Body of pancreas (tissue), 4 donors: ENCODE measurements around the gene FERD3L. TPM values are rescaled to one million over a fixed set of nuclear protein-coding genes. Genes with fewer than 3 reads are reported as not detected.

Experiments
- ATAC-seq: fragments of 150-250 bp; one replicate; pipeline ENCODE4 v1.9.1; 2016
- DNase-seq, 4 donors: peaks; one replicate each; pipeline ENCODE4 v3.0.0-alpha.2; 2019
- H3K27ac ChIP-seq, 4 donors: fragments of 200-600 bp; sonication (generic); 1 replicate in 3 of 4; 2 replicates in 1 of 4; pipeline versions ENCODE4 v1.5.1 to v1.6.1; 2016 to 2019; ENCODE audit warnings: mild to moderate bottlenecking in 1 of 4, mixed read lengths in 1 of 4, moderate library complexity in 1 of 4
- H3K27me3 ChIP-seq, 2 donors: fragments of 200-600 bp; sonication (generic); one replicate each; pipeline ENCODE4 v1.6.0; 2016; ENCODE audit warnings: mild to moderate bottlenecking in 1 of 2
- H3K36me3 ChIP-seq, 2 donors: fragments of 200-600 bp; sonication (generic); replicated peaks in 1 of 2; 2 replicates each; pipeline ENCODE4 v1.5.1; 2016; ENCODE audit warnings: low read depth in 2 of 2; ENCODE audit not compliant: insufficient read depth in 1 of 2
- H3K4me1 ChIP-seq: fragments of 200-600 bp; sonication (generic); one replicate; pipeline ENCODE4 v1.6.0; 2016
- H3K4me3 ChIP-seq, 2 donors: fragments of 200-600 bp; sonication (generic); 1 replicate in 1 of 2; 2 replicates in 1 of 2; pipeline ENCODE4 v1.5.1; 2016 to 2019
- H3K9me3 ChIP-seq, 3 donors: fragments of 200-600 bp; sonication (generic); 1 replicate in 2 of 3; 2 replicates in 1 of 3; pipeline ENCODE4 v1.5.1; 2016
- POLR2A ChIP-seq, 3 donors: fragments of 450-650 bp; IDR thresholded peaks; one replicate each; pipeline ENCODE4 v1.6.1; 2016; ENCODE audit warnings: antibody characterized with exemption in 3 of 3, mild to moderate bottlenecking in 2 of 3
- WGBS, 2 donors: methylation state at CpG; one replicate each; pipeline ENCODE4 v1.1.5; 2017; 5-methylcytosine and 5-hydroxymethylcytosine counted together
- intact Hi-C: fragments of 100-400 bp; cut with DNase I; formaldehyde crosslinking; loops from one replicate; pipeline ENCODE4 v1.15.1; 2023
- total RNA-seq, 2 donors: library from RNA; depleted of rRNA; stranded (reverse); fragments of >200 nt; gene quantifications; one replicate each; pipeline ENCODE4 v1.1.0, GENCODE V29; 2016
- TF ChIP-seq, protein P1 (sequence below), 7 experiments: fragments of 450-650 bp in 4 of 7; fragments of 200-600 bp in 3 of 7; sonication (generic) in 3 of 7; IDR thresholded peaks; one replicate each; pipeline ENCODE4 v1.5.1; 2016 to 2019; ENCODE audit warnings: antibody characterized with exemption in 7 of 7

Gene FERD3L
- total RNA-seq, 2 donors from 2014 or later = not detected

DNA sequence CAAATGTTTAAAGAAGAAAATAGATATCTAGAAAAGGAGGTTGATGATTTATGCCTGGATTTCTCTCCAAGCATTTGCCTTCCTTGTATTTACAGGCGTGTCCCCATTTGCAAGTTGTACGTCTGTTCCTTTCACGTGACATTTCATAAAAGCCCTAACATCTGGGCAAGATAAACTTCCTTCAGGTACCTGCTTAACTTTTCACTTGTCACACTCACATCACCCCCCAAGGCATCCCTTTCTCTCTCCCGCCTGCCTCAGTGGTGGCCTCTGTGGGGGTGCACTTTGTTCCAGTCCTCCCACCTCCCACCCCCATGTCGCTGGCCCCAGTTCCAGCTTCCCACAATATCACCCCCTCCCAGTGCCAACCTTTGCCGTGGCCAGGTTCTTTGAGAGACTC is 34.4 kb downstream of the FERD3L start:
- intact Hi-C loops = no loop called here
- no peak for ATAC-seq

DNA sequence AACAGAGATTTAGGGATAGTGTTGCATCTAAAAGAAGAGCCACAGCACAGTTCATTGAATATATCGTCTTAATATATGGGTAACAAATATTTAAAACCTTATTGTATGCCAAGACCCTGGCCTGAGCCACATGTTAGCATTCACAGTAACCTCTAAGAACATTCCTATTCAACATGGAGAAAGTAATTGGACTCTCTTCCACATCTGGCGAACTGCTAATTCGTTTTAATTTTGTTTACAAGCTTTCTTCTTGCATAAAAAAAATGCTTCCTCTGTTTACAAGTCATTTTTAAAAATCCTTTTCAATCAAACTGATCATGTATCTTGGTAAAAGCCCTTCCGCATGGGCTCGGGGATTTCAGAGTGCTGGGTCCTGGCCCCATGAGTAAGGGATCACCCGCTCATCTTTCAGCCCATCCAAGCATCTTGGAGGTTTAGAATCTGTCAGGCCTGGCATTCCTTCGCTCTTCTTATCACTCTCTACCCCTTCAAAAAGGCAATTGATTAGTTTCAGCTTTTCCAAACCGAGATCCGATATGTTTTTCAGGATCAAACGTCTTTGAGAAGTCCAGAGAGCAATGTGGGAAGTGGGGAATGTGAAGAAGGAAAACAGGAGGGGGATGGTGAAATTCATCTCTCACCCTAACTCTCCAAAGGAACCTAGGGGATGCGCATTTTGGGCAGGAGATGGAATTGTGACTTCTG is 35.0 kb downstream of the FERD3L start:
- Histone ChIP-seq H3K4me1 (peaks cover 26% of the 10 kb centered on the region), H3K4me3 (no peak overlapping the region), H3K36me3 (no peaks in the 10 kb centered on the region), H3K27ac (no peak overlapping the region), H3K9me3 (no peaks in the 10 kb centered on the region), H3K27me3 (peaks cover 0 to 77% of the 10 kb centered on the region in 2 donors)
- intact Hi-C loops = no loop called here
- DNase-seq = no peak
- TF ChIP-seq, protein P1, sequence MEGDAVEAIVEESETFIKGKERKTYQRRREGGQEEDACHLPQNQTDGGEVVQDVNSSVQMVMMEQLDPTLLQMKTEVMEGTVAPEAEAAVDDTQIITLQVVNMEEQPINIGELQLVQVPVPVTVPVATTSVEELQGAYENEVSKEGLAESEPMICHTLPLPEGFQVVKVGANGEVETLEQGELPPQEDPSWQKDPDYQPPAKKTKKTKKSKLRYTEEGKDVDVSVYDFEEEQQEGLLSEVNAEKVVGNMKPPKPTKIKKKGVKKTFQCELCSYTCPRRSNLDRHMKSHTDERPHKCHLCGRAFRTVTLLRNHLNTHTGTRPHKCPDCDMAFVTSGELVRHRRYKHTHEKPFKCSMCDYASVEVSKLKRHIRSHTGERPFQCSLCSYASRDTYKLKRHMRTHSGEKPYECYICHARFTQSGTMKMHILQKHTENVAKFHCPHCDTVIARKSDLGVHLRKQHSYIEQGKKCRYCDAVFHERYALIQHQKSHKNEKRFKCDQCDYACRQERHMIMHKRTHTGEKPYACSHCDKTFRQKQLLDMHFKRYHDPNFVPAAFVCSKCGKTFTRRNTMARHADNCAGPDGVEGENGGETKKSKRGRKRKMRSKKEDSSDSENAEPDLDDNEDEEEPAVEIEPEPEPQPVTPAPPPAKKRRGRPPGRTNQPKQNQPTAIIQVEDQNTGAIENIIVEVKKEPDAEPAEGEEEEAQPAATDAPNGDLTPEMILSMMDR (IDR thresholded peaks at IDR 0.05) = no peak
- no peak for TF ChIP-seq POLR2A (IDR thresholded peaks at IDR 0.05)
- WGBS, 2 donors = 11 to 13% methylated on average over 11 of the region's 11 CpGs
- no peak for ATAC-seq

More for the DNA sequence above, 34.4 kb downstream of the FERD3L start:
- peaks cover 0 to 75% of the 10 kb centered on the region in 2 donors for H3K27me3 ChIP-seq
- no peak for DNase-seq
- H3K4me1 ChIP-seq = peaks cover 28% of the 10 kb centered on the region
- no peak overlapping the region for H3K27ac ChIP-seq
- H3K9me3 ChIP-seq = no peaks in the 10 kb centered on the region
- TF ChIP-seq POLR2A (IDR thresholded peaks at IDR 0.05) = no peak
- TF ChIP-seq, protein P1 (IDR thresholded peaks at IDR 0.05) = no peak
- no peaks in the 10 kb centered on the region for H3K36me3 ChIP-seq
- H3K4me3 ChIP-seq = no peak overlapping the region
- WGBS, 2 donors = 8 to 11% methylated on average over 6 of the region's 6 CpGs

- Histone ChIP-seq H3K27me3 (peaks cover 0 to 71% of the 10 kb centered on the region in 2 donors), H3K27ac (no peak overlapping the region), H3K36me3 (no peaks in the 10 kb centered on the region), H3K9me3 (no peaks in the 10 kb centered on the region), H3K4me3 (no peak overlapping the region), H3K4me1 (peaks cover 26% of the 10 kb centered on the region)
- intact Hi-C loops = no loop called here
- DNase-seq (no peak), ATAC-seq (no peak)
- no peak for TF ChIP-seq POLR2A (IDR thresholded peaks at IDR 0.05)
- TF ChIP-seq, protein P1 (IDR thresholded peaks at IDR 0.05) = no peak
- 10 to 15% methylated on average over 11 of the region's 11 CpGs for WGBS, 2 donors
Measured at GRCh38 chr7:19109000-19109946, 35.9 kb downstream of the FERD3L start.

DNA sequence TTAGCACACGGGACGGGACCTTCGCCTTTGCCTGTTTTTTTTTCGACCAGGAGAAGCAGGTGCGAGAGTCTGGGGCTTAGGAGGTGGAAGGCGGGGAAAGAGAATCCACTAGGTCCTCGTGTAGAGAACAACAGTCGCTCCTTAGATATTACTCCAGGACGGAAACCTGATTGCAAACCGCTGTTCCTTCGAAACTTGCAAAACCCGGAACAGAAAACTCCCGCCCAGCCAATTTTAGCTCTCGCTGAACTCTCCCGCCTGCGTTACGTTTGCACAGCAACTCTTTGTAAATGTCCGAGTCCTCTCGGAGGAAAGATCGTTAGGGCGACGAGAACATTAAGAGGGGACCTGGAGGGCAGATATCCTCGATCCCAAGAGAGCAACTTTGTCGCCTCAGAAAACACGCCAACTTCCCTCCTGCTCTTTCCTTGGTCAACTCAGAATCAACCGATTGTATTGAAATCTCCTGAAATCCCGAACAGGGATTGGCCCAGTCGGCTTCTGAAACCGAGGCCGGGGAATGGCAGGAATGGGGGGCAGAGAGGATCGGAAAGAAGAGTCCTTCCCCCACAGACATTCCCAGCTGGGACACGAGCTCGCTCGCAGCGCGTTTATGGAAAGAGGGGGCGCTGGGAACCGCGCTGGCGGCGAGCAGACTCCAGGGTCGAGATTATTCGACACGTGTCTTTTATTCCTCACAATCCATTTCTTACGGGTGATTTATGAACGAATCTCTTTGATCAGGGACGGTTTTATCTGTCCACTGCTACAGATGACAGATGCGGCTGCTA is 37.7 kb downstream of the FERD3L start:
- Histone ChIP-seq H3K9me3 (no peaks in the 10 kb centered on the region), H3K4me3 (no peak overlapping the region), H3K4me1 (peaks cover 26% of the 10 kb centered on the region), H3K27me3 (peaks cover 0 to 62% of the 10 kb centered on the region in 2 donors), H3K27ac (no peak overlapping the region), H3K36me3 (no peaks in the 10 kb centered on the region)
- ATAC-seq (peak; percentile 53), DNase-seq (peak in 1 of 4 donors; percentile 21)
- intact Hi-C loops = no loop called here
- WGBS, 2 donors = 2% methylated on average over 44 to 48 of the region's 48 CpGs
- TF ChIP-seq, protein P1 (IDR thresholded peaks at IDR 0.05) = no peak
- no peak for TF ChIP-seq POLR2A (IDR thresholded peaks at IDR 0.05)
